ENCODE data around the gene HOXA9. TPM values are rescaled to one million over a fixed set of nuclear protein-coding genes. Genes with fewer than 3 reads are reported as not detected.

Gene HOXA9
- polyA plus RNA-seq, 1 donor (not counting 4 experiments of a cell fraction or from before 2014, with no cell fraction given), result 28.1 TPM

DNA sequence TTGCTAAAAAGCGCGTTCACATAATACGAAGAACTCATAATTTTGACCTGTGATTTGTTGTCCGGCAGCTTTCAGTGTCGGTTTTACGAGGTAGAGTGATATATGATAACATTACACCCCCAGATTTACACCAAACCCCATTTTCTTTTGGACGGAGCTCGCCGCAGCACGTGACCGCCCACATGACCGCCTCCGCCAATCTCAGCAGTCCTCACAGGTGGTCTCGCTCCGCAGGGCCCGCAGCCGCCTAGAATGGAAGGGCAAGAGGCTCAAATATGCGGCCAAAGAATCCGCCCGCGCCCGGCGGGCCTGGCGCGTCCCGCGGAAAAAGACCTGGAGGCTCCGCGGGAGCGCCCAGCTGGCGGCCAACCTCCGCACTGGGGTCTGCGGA is 8.8 kb downstream of the HOXA9 start, which contains the start of gene HOXA7:
Gene HOXA7 (minus strand): TSS at position 168 of the 391 bp plus-strand sequence. CDS start 130 bp downstream, at position 38.
- no peaks in the 10 kb centered on the region for H3K27me3 ChIP-seq (ENCODE audit: control insufficient read depth, extremely low read depth, insufficient read depth, low read length)
- H3K4me2 ChIP-seq (ENCODE audit: control insufficient read depth, extremely low read depth, insufficient read depth, low read depth, low read length), result peak within 1 kb of the TSS; percentile 98
- H3K9me3 ChIP-seq (ENCODE audit: control insufficient read depth, low read depth, low read length), result no peaks in the 10 kb centered on the region
- H3K79me2 ChIP-seq (ENCODE audit: control insufficient read depth, insufficient read depth, low read length), result peaks cover 40% of the 10 kb centered on the region
- dilution Hi-C loops (cut with MboI; ENCODE audit: extremely low pct_ligation_motif_present, low sequenced_read_pairs), result no loop called here
- FAIRE-seq, result peak; percentile 57
- H2AFZ ChIP-seq (ENCODE audit: control insufficient read depth, low read length), result peak within 1 kb of the TSS; percentile 90
- H3K36me3 ChIP-seq (ENCODE audit: control insufficient read depth in 2 of 2, extremely low read depth in 1 of 2, insufficient read depth in 2 of 2, low read length in 2 of 2), result no peaks in the 10 kb centered on the region
- H3K9ac ChIP-seq (ENCODE audit: control insufficient read depth, extremely low read depth, insufficient read depth, low read length), result peak within 1 kb of the TSS; percentile 90
- H3K9me1 ChIP-seq (ENCODE audit: control insufficient read depth, extremely low read depth, insufficient read depth, low read length), result no peaks in the 10 kb centered on the region
- no peak for DNase-seq (ENCODE audit: low read depth, low spot score)
- peak within 1 kb of the TSS; percentile 87 for H3K27ac ChIP-seq (ENCODE audit: control insufficient read depth, insufficient read depth, low read length)
- TF ChIP-seq, protein P1, sequence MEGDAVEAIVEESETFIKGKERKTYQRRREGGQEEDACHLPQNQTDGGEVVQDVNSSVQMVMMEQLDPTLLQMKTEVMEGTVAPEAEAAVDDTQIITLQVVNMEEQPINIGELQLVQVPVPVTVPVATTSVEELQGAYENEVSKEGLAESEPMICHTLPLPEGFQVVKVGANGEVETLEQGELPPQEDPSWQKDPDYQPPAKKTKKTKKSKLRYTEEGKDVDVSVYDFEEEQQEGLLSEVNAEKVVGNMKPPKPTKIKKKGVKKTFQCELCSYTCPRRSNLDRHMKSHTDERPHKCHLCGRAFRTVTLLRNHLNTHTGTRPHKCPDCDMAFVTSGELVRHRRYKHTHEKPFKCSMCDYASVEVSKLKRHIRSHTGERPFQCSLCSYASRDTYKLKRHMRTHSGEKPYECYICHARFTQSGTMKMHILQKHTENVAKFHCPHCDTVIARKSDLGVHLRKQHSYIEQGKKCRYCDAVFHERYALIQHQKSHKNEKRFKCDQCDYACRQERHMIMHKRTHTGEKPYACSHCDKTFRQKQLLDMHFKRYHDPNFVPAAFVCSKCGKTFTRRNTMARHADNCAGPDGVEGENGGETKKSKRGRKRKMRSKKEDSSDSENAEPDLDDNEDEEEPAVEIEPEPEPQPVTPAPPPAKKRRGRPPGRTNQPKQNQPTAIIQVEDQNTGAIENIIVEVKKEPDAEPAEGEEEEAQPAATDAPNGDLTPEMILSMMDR (optimal IDR thresholded peaks at IDR 0.05 in 1 of 3, IDR thresholded peaks at IDR 0.05 in 1 of 3, conservative IDR thresholded peaks at IDR 0.05 in 1 of 3; ENCODE audit: extremely low read depth in 1 of 3, insufficient read depth in 2 of 3, low read length in 3 of 3), result no peak
- no peak for TF ChIP-seq EZH2 (IDR thresholded peaks at IDR 0.05; ENCODE audit: low read length)
- H3K4me3 ChIP-seq (ENCODE audit: control insufficient read depth in 2 of 3, extremely low read depth in 1 of 3, insufficient read depth in 2 of 3, low read depth in 1 of 3, low read length in 3 of 3), result peak within 1 kb of the TSS; percentile 55 to 94 (median 80)
- H4K20me1 ChIP-seq (ENCODE audit: control insufficient read depth, extremely low read depth, insufficient read depth, low read length), result no peaks in the 10 kb centered on the region
- peaks cover 78% of the 10 kb centered on the region for H3K4me1 ChIP-seq (ENCODE audit: control insufficient read depth, extremely low read depth, insufficient read depth, low read length)

DNA sequence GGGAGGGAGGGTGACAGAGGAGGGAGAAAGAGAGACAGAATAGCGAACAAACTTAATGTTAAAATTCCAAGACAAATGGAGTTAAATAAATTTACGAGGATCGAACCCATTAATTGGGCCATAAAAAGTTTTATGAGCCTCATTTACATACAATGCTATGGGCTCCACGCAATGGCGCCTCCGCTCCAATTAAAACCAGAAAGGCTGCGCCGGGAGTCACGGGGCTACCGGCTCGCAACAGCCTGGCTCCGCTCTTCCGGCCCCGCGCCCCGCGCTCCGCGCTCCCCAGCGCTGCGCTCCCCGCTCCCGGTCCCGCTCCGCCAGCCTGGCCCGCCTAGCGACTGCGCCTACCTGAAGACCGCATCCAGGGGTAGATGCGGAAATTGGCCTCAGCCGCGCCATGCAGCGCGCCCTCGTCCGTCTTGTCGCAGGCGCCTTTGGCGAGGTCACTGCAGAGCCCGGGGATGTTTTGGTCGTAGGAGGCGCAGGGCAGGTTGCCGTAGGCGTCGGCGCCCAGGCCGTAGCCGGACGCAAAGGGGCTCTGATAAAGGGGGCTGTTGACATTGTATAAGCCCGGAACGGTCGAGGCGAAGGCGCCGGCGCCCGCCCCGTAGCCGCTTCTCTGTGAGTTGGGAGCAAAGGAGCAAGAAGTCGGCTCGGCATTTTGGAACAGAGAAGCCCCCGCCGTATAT is 9.4 kb downstream of the HOXA9 start:
- peaks cover 79% of the 10 kb centered on the region for H3K4me1 ChIP-seq (ENCODE audit: control insufficient read depth, extremely low read depth, insufficient read depth, low read length)
- FAIRE-seq (no peak), DNase-seq (ENCODE audit: low read depth, low spot score) (no peak)
- peak overlapping the region; percentile 98 for H3K4me2 ChIP-seq (ENCODE audit: control insufficient read depth, extremely low read depth, insufficient read depth, low read depth, low read length)
- H2AFZ ChIP-seq (ENCODE audit: control insufficient read depth, low read length), result peak overlapping the region; percentile 90
- H3K4me3 ChIP-seq (ENCODE audit: control insufficient read depth in 2 of 3, extremely low read depth in 1 of 3, insufficient read depth in 2 of 3, low read depth in 1 of 3, low read length in 3 of 3), result peak overlapping the region; percentile 55 to 94 (median 73)
- dilution Hi-C loops (cut with MboI; ENCODE audit: extremely low pct_ligation_motif_present, low sequenced_read_pairs), result no loop called here
- H3K27me3 ChIP-seq (ENCODE audit: control insufficient read depth, extremely low read depth, insufficient read depth, low read length), result no peaks in the 10 kb centered on the region
- peak overlapping the region; percentile 90 for H3K9ac ChIP-seq (ENCODE audit: control insufficient read depth, extremely low read depth, insufficient read depth, low read length)
- H3K36me3 ChIP-seq (ENCODE audit: control insufficient read depth in 2 of 2, extremely low read depth in 1 of 2, insufficient read depth in 2 of 2, low read length in 2 of 2), result no peaks in the 10 kb centered on the region
- H3K9me1 ChIP-seq (ENCODE audit: control insufficient read depth, extremely low read depth, insufficient read depth, low read length), result no peaks in the 10 kb centered on the region
- no peaks in the 10 kb centered on the region for H4K20me1 ChIP-seq (ENCODE audit: control insufficient read depth, extremely low read depth, insufficient read depth, low read length)
- H3K9me3 ChIP-seq (ENCODE audit: control insufficient read depth, low read depth, low read length), result no peaks in the 10 kb centered on the region
- TF ChIP-seq, protein P1 (optimal IDR thresholded peaks at IDR 0.05 in 1 of 3, IDR thresholded peaks at IDR 0.05 in 1 of 3, conservative IDR thresholded peaks at IDR 0.05 in 1 of 3; ENCODE audit: extremely low read depth in 1 of 3, insufficient read depth in 2 of 3, low read length in 3 of 3), result no peak
- no peak for TF ChIP-seq EZH2 (IDR thresholded peaks at IDR 0.05; ENCODE audit: low read length)
- peaks cover 45% of the 10 kb centered on the region for H3K79me2 ChIP-seq (ENCODE audit: control insufficient read depth, insufficient read depth, low read length)
- peak overlapping the region; percentile 87 for H3K27ac ChIP-seq (ENCODE audit: control insufficient read depth, insufficient read depth, low read length)

Data from keratinocyte (primary cell).